Endothelial cell (in vitro differentiated cells): ENCODE data around the gene ACOT4. TPM values are rescaled to one million over a fixed set of nuclear protein-coding genes. Genes with fewer than 3 reads are reported as not detected.

Experiments used
- DNase-seq: peaks from one replicate; pipeline ENCODE4 v3.0.0; 2021; ENCODE audit warnings: low spot score
- H3K27ac Mint-ChIP-seq: one replicate; pipeline ENCODE4 v1.8.0; 2021; ENCODE audit warnings: mixed read lengths, inconsistent platforms; ENCODE audit not compliant: unreplicated experiment
- H3K27me3 Mint-ChIP-seq: one replicate; pipeline ENCODE4 v1.8.0; 2021; ENCODE audit warnings: mild to moderate bottlenecking, moderate library complexity, mixed read lengths, inconsistent platforms; ENCODE audit not compliant: unreplicated experiment
- H3K36me3 Mint-ChIP-seq: one replicate; pipeline ENCODE4 v1.8.0; 2021; ENCODE audit warnings: mild to moderate bottlenecking, low read depth, mixed read lengths, inconsistent platforms; ENCODE audit not compliant: unreplicated experiment
- H3K4me1 Mint-ChIP-seq: one replicate; pipeline ENCODE4 v1.8.0; 2021; ENCODE audit warnings: mild to moderate bottlenecking, mixed read lengths, inconsistent platforms; ENCODE audit not compliant: unreplicated experiment
- H3K4me3 Mint-ChIP-seq: one replicate; pipeline ENCODE4 v1.8.0; 2021; ENCODE audit warnings: mild to moderate bottlenecking, mixed read lengths, inconsistent platforms; ENCODE audit not compliant: unreplicated experiment
- H3K9me3 Mint-ChIP-seq: one replicate; pipeline ENCODE4 v1.8.0; 2021; ENCODE audit warnings: mixed read lengths, inconsistent platforms; ENCODE audit not compliant: unreplicated experiment
- total RNA-seq: library from RNA; stranded (reverse); fragmentation: NEBNext Ultra II Directional; extraction: Animal tissue kit (Norgen Biotek cat#: 25700); gene quantifications from one replicate; pipeline ENCODE4 v1.2.1, GENCODE V29; 2021; ENCODE audit not compliant: unreplicated experiment
- TF ChIP-seq, protein P1 (sequence below): fragments of 200-600 bp; sonication (generic); IDR thresholded peaks from one replicate; pipeline ENCODE4 v1.5.0; 2021; ENCODE audit warnings: antibody characterized with exemption; ENCODE audit not compliant: unreplicated experiment

ACOT4 gene
- total RNA-seq, 1 donor from 2014 or later = 0.44 TPM

GRCh38 chr14:73606271-73606670 is 14.6 kb downstream of the ACOT4 start:
- TF ChIP-seq, protein P1, sequence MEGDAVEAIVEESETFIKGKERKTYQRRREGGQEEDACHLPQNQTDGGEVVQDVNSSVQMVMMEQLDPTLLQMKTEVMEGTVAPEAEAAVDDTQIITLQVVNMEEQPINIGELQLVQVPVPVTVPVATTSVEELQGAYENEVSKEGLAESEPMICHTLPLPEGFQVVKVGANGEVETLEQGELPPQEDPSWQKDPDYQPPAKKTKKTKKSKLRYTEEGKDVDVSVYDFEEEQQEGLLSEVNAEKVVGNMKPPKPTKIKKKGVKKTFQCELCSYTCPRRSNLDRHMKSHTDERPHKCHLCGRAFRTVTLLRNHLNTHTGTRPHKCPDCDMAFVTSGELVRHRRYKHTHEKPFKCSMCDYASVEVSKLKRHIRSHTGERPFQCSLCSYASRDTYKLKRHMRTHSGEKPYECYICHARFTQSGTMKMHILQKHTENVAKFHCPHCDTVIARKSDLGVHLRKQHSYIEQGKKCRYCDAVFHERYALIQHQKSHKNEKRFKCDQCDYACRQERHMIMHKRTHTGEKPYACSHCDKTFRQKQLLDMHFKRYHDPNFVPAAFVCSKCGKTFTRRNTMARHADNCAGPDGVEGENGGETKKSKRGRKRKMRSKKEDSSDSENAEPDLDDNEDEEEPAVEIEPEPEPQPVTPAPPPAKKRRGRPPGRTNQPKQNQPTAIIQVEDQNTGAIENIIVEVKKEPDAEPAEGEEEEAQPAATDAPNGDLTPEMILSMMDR = no peak
- peaks cover 6% of the 10 kb centered on the region for H3K36me3 Mint-ChIP-seq
- no peak for DNase-seq
- H3K27ac Mint-ChIP-seq = no peak overlapping the region
- no peaks in the 10 kb centered on the region for H3K4me1 Mint-ChIP-seq
- no peaks in the 10 kb centered on the region for H3K9me3 Mint-ChIP-seq
- H3K4me3 Mint-ChIP-seq = no peak overlapping the region
- peaks cover 1% of the 10 kb centered on the region for H3K27me3 Mint-ChIP-seq

DNA sequence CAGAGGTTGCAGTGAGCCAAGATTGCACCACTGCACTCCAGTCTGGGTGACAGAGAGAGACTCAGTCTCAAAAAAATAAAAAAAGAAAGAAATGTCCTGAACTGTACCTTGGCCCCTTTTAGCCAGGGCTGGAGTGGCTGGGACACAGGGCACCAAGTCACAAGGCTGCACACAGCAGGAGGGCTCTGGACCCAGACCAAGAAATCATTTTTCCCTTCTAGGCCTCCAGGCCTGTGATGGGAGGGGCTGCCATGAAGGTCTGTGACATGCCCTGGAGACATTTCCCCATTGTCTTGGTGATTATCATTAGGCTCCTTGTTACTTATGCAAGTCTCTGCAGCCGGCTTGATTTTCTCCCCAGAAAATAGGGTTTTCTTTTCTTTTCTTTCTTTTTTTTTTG is 15.6 kb downstream of the ACOT4 start:
- no peak for DNase-seq
- Mint-ChIP-seq H3K27ac (no peak overlapping the region), H3K4me3 (no peak overlapping the region), H3K4me1 (no peaks in the 10 kb centered on the region), H3K27me3 (peaks cover under 1% of the 10 kb centered on the region), H3K9me3 (no peaks in the 10 kb centered on the region), H3K36me3 (peaks cover 6% of the 10 kb centered on the region)
- TF ChIP-seq, protein P1 = no peak

- Mint-ChIP-seq H3K27ac (no peak overlapping the region), H3K4me1 (no peaks in the 10 kb centered on the region), H3K36me3 (peaks cover 6% of the 10 kb centered on the region), H3K27me3 (peaks cover 1% of the 10 kb centered on the region), H3K9me3 (no peaks in the 10 kb centered on the region), H3K4me3 (no peak overlapping the region)
- DNase-seq = no peak
- TF ChIP-seq, protein P1 = no peak
Observed at GRCh38 chr14:73610687-73611086, 19.0 kb downstream of the ACOT4 start.

- H3K9me3 Mint-ChIP-seq = no peaks in the 10 kb centered on the region
- peak within 1 kb of the TSS; percentile 91 for H3K4me3 Mint-ChIP-seq
- H3K27me3 Mint-ChIP-seq = peaks cover 1% of the 10 kb centered on the region
- TF ChIP-seq, protein P1 = no peak
- peak; percentile 70 for DNase-seq
- no peaks in the 10 kb centered on the region for H3K36me3 Mint-ChIP-seq
- peak within 1 kb of the TSS; percentile 64 for H3K27ac Mint-ChIP-seq
- H3K4me1 Mint-ChIP-seq = no peaks in the 10 kb centered on the region
Observed at GRCh38 chr14:73612339-73613045, 20.8 kb downstream of the ACOT4 start, which contains the start of gene ACOT6. ACOT6 (plus strand) TSS chr14:73612517; CDS start chr14:73612572, 55 bp downstream.

DNA sequence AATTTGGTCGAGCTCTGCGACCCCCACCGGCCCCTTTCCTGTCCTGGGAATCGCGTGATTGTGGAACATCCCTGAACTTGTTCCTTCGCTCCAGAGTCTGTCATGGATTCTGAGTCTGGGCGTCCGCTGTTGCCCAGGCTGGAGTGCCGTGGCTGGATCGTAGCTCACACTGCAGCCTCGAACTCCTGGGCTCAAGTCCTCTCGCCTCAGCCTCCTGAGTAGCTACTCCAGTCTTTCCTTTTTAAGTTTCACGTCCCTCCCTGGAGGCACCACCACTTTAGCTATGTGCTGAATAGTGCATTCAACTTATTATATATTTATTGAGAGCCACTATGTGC is 21.3 kb downstream of the ACOT4 start:
- Mint-ChIP-seq H3K4me3 (peak overlapping the region; percentile 91), H3K4me1 (no peaks in the 10 kb centered on the region), H3K9me3 (no peaks in the 10 kb centered on the region)

More for the DNA sequence above, 21.3 kb downstream of the ACOT4 start:
- H3K36me3 Mint-ChIP-seq = no peaks in the 10 kb centered on the region
- TF ChIP-seq, protein P1 = no peak
- H3K27me3 Mint-ChIP-seq = peaks cover 1% of the 10 kb centered on the region
- DNase-seq = no peak
- H3K27ac Mint-ChIP-seq = peak overlapping the region; percentile 64
